Activated CD4-positive, alpha-beta T cell treated with anti-CD3 and anti-CD28 coated beads for 36 hours (primary cell): Measurements from ENCODE around the gene HOXA11. TPM values are rescaled to one million over a fixed set of nuclear protein-coding genes. Genes with fewer than 3 reads are reported as not detected.
A peak's percentile ranks its signal among the peaks of the same experiment; 100 is the strongest.

Experiments used
- ATAC-seq: fragments of 200-7000 bp; cut with Tn5 transposase; one replicate; pipeline ENCODE4 v1.10.0; 2021; ENCODE audit warnings: mild to moderate bottlenecking, moderate library complexity
- CTCF ChIA-PET: fragments of 350-600 bp; sonication (Branson Sonifier 250); formaldehyde crosslinking; loops from one replicate; lab custom pipeline; 2021; ENCODE audit warnings: antibody characterized with exemption; lab: Charles Lee
- POLR2A ChIA-PET: fragments of 350-600 bp; sonication (Branson Sonifier 250); formaldehyde crosslinking; loops from one replicate; lab custom pipeline; 2021; ENCODE audit warnings: antibody characterized with exemption, inconsistent platforms; lab: Charles Lee
- DNase-seq: peaks from one replicate; pipeline ENCODE4 v3.0.0-alpha.2; 2020
- H3K27ac Mint-ChIP-seq: one replicate; pipeline ENCODE4 v1.8.0; 2021; ENCODE audit warnings: mixed read lengths
- H3K27me3 Mint-ChIP-seq: one replicate; pipeline ENCODE4 v1.8.0; 2021; ENCODE audit warnings: mixed read lengths
- H3K36me3 Mint-ChIP-seq: one replicate; pipeline ENCODE4 v1.8.0; 2021; ENCODE audit warnings: low read depth, mixed read lengths
- H3K4me1 Mint-ChIP-seq: one replicate; pipeline ENCODE4 v1.8.0; 2021; ENCODE audit warnings: mixed read lengths
- H3K4me3 Mint-ChIP-seq: one replicate; pipeline ENCODE4 v1.8.0; 2021; ENCODE audit warnings: mild to moderate bottlenecking, moderate library complexity, mixed read lengths
- H3K9me3 Mint-ChIP-seq: one replicate; pipeline ENCODE4 v1.8.0; 2021; ENCODE audit warnings: low read depth, mixed read lengths
- intact Hi-C, 2 experiments: fragments of 100-400 bp; cut with DNase I in 1 of 2; cut with micrococcal nuclease in 1 of 2; formaldehyde crosslinking; loops; one replicate each; pipeline versions ENCODE4 v1.14.2 to v1.15.1; 2022 to 2024; cut with DNase I, micrococcal nuclease
- total RNA-seq, 2 experiments: library from RNA; stranded (reverse); gene quantifications; one replicate each; pipeline ENCODE4 v1.2.3, GENCODE V29; 2021

HOXA11 gene
- total RNA-seq, 2 experiments from 2014 or later = not detected

- DNase-seq (peak; percentile 19), ATAC-seq (no peak)
- peaks cover 26% of the 10 kb centered on the region for H3K4me1 Mint-ChIP-seq
- H3K27me3 Mint-ChIP-seq = peaks cover 78% of the 10 kb centered on the region
- CTCF ChIA-PET = interaction anchor here (0.8 to 1.7 kb wide), 6 partner anchors 12 to 480 kb away, joined by 3 to 10 read pairs (median 4); no protein-coding TSS in a partner anchor
- H3K36me3 Mint-ChIP-seq = no peaks in the 10 kb centered on the region
- H3K9me3 Mint-ChIP-seq = no peaks in the 10 kb centered on the region
- H3K27ac Mint-ChIP-seq = no peak overlapping the region
- intact Hi-C loops = loop anchor here (1.0 to 5.0 kb wide), 4 partner anchors 17 to 1310 kb away; partner anchors contain the start of gene HOXA13 (in 1 of the 2)
- POLR2A ChIA-PET = no interaction called here
- no peak overlapping the region for H3K4me3 Mint-ChIP-seq
These were observed 18.2 kb downstream of the HOXA11 start for GRCh38 chr7:27166531-27167505.

- no peak overlapping the region for H3K27ac Mint-ChIP-seq
- DNase-seq (peak; percentile 17), ATAC-seq (no peak)
- no peak overlapping the region for H3K4me3 Mint-ChIP-seq
- no peaks in the 10 kb centered on the region for H3K9me3 Mint-ChIP-seq
- peaks cover 74% of the 10 kb centered on the region for H3K27me3 Mint-ChIP-seq
- intact Hi-C loops = loop anchor here (1.0 to 5.0 kb wide), 6 partner anchors 10 to 1309 kb away; partner anchors contain the start of genes HOXA13 (in 1 of the 2) and HOXA7 (in 1 of the 2)
- CTCF ChIA-PET = interaction anchor here (0.6 to 1.7 kb wide), 6 partner anchors 13 to 479 kb away, joined by 3 to 10 read pairs (median 4); partner anchors contain the start of gene EVX1
- POLR2A ChIA-PET = no interaction called here
- peaks cover 25% of the 10 kb centered on the region for H3K4me1 Mint-ChIP-seq
- no peaks in the 10 kb centered on the region for H3K36me3 Mint-ChIP-seq
These were observed 19.0 kb downstream of the HOXA11 start for GRCh38 chr7:27165996-27166530.

- Mint-ChIP-seq H3K9me3 (no peaks in the 10 kb centered on the region), H3K27me3 (peaks cover 70% of the 10 kb centered on the region), H3K4me3 (peak within 1 kb of the TSS; percentile 52), H3K4me1 (peaks cover 26% of the 10 kb centered on the region), H3K36me3 (no peaks in the 10 kb centered on the region), H3K27ac (no peak within 1 kb of the TSS)
- ATAC-seq = no peak
- peak; percentile 38 for DNase-seq
- ChIA-PET CTCF (interaction anchor here (0.6 to 1.7 kb wide), 5 partner anchors 16 to 1013 kb away, joined by 3 to 10 read pairs (median 3); partner anchors contain the start of genes EVX1 and NFE2L3), POLR2A (no interaction called here)
- intact Hi-C loops = loop anchor here (1.0 to 5.0 kb wide), 4 partner anchors 9 to 1308 kb away; partner anchors contain the start of genes HOXA13 (in 1 of the 2) and HOXA7 (in 1 of the 2)
These were observed 19.7 kb downstream of the HOXA11 start, which contains the start of gene HOXA9 for GRCh38 chr7:27165089-27165995. Gene HOXA9 (minus strand): TSS chr7:27165537. CDS start chr7:27165457, 80 bp downstream.

- Mint-ChIP-seq H3K36me3 (no peaks in the 10 kb centered on the region), H3K27me3 (peaks cover 73% of the 10 kb centered on the region), H3K4me3 (peak overlapping the region; percentile 33), H3K9me3 (no peaks in the 10 kb centered on the region), H3K27ac (no peak overlapping the region), H3K4me1 (peaks cover 28% of the 10 kb centered on the region)
- intact Hi-C loops = loop anchor here (1.0 to 5.0 kb wide), 4 partner anchors 8 to 1307 kb away; partner anchors contain the start of genes HOXA13 (in 1 of the 2) and HOXA7 (in 1 of the 2)
- ChIA-PET CTCF (interaction anchor here (0.6 to 1.2 kb wide), 4 partner anchors 15 to 1124 kb away, joined by 3 to 5 read pairs (median 4); no protein-coding TSS in a partner anchor), POLR2A (interaction anchor here (0.7 kb wide), 1 partner anchor 32 kb away, joined by 3 read pairs; no protein-coding TSS in a partner anchor)
- DNase-seq (peak; percentile 32), ATAC-seq (no peak)
These were observed 20.5 kb downstream of the HOXA11 start for GRCh38 chr7:27164367-27165088.

GRCh38 chr7:27164045-27164366, 21.0 kb downstream of the HOXA11 start:
- H3K4me1 Mint-ChIP-seq = peaks cover 28% of the 10 kb centered on the region
- ChIA-PET POLR2A (interaction anchor here (0.7 kb wide), 1 partner anchor 32 kb away, joined by 3 read pairs; no protein-coding TSS in a partner anchor), CTCF (interaction anchor here (0.6 to 2.0 kb wide), 6 partner anchors 14 to 1310 kb away, joined by 3 to 16 read pairs (median 4); no protein-coding TSS in a partner anchor)
- H3K36me3 Mint-ChIP-seq = no peaks in the 10 kb centered on the region
- intact Hi-C loops = loop anchor here in 1 of 2 experiments (2.0 kb wide), 1 partner anchor 1303 kb away; no protein-coding TSS in a partner anchor
- H3K27me3 Mint-ChIP-seq = peaks cover 75% of the 10 kb centered on the region
- H3K9me3 Mint-ChIP-seq = no peaks in the 10 kb centered on the region
- H3K4me3 Mint-ChIP-seq = peak overlapping the region; percentile 15
- DNase-seq (no peak), ATAC-seq (no peak)
- H3K27ac Mint-ChIP-seq = no peak overlapping the region

- intact Hi-C loops = loop anchor here in 1 of 2 experiments (2.0 kb wide), 1 partner anchor 1303 kb away; no protein-coding TSS in a partner anchor
- peaks cover 26% of the 10 kb centered on the region for H3K4me1 Mint-ChIP-seq
- H3K36me3 Mint-ChIP-seq = no peaks in the 10 kb centered on the region
- DNase-seq (peak; percentile 3), ATAC-seq (no peak)
- peaks cover 74% of the 10 kb centered on the region for H3K27me3 Mint-ChIP-seq
- POLR2A ChIA-PET = interaction anchor here (0.6 kb wide), 1 partner anchor 14 kb away, joined by 8 read pairs; no protein-coding TSS in a partner anchor
- CTCF ChIA-PET = interaction anchor here (0.7 to 3.2 kb wide), 11 partner anchors 11 to 1309 kb away, joined by 3 to 25 read pairs (median 4); partner anchors contain the start of gene HOXA3
- no peaks in the 10 kb centered on the region for H3K9me3 Mint-ChIP-seq
- no peak overlapping the region for H3K4me3 Mint-ChIP-seq
- no peak overlapping the region for H3K27ac Mint-ChIP-seq
These were observed 21.6 kb downstream of the HOXA11 start for GRCh38 chr7:27163288-27164044.

GRCh38 chr7:27162561-27163287, 22.3 kb downstream of the HOXA11 start:
- H3K4me1 Mint-ChIP-seq = peaks cover 26% of the 10 kb centered on the region
- peaks cover 74% of the 10 kb centered on the region for H3K27me3 Mint-ChIP-seq
- ChIA-PET CTCF (interaction anchor here (0.7 to 3.2 kb wide), 11 partner anchors 10 to 1309 kb away, joined by 3 to 25 read pairs (median 4); partner anchors contain the start of gene HOXA3), POLR2A (interaction anchor here (0.6 kb wide), 1 partner anchor 13 kb away, joined by 8 read pairs; no protein-coding TSS in a partner anchor)
- intact Hi-C loops = no loop called here
- ATAC-seq (no peak), DNase-seq (no peak)
- no peaks in the 10 kb centered on the region for H3K36me3 Mint-ChIP-seq
- H3K9me3 Mint-ChIP-seq = no peaks in the 10 kb centered on the region
- H3K27ac Mint-ChIP-seq = no peak overlapping the region
- no peak overlapping the region for H3K4me3 Mint-ChIP-seq

GRCh38 chr7:27161721-27162560, 23.1 kb downstream of the HOXA11 start:
- peaks cover 74% of the 10 kb centered on the region for H3K27me3 Mint-ChIP-seq
- ChIA-PET CTCF (interaction anchor here (0.7 to 3.2 kb wide), 12 partner anchors 11 to 867 kb away, joined by 3 to 25 read pairs (median 4); no protein-coding TSS in a partner anchor), POLR2A (no interaction called here)
- no peak for ATAC-seq
- H3K4me1 Mint-ChIP-seq = peaks cover 22% of the 10 kb centered on the region
- no peak overlapping the region for H3K27ac Mint-ChIP-seq
- intact Hi-C loops = loop anchor here (1.0 to 2.0 kb wide), 6 partner anchors 308 to 793 kb away; no protein-coding TSS in a partner anchor
- DNase-seq = no peak
- H3K36me3 Mint-ChIP-seq = no peaks in the 10 kb centered on the region
- no peak overlapping the region for H3K4me3 Mint-ChIP-seq
- H3K9me3 Mint-ChIP-seq = no peaks in the 10 kb centered on the region
